HEK293 (cell line): ENCODE results near the gene NOL4L.

Experiments used
- BCL11B ChIP-seq: fragments of 450-650 bp; formaldehyde crosslinking; IDR thresholded peaks from 2 replicates; pipeline ENCODE4 v1.5.1; 2016; ENCODE audit warnings: low read depth, missing biosample characterization, missing genetic modification characterization
- GLI2 ChIP-seq: fragments of 450-650 bp; formaldehyde crosslinking; IDR thresholded peaks from 2 replicates; pipeline ENCODE4; 2017; ENCODE audit warnings: missing biosample characterization, missing genetic modification characterization, low read depth, borderline replicate concordance
- GLIS2 ChIP-seq: fragments of 450-650 bp; formaldehyde crosslinking; IDR thresholded peaks from 2 replicates; pipeline ENCODE4 v1.5.1; 2016; ENCODE audit warnings: missing biosample characterization, missing genetic modification characterization
- KLF8 ChIP-seq: fragments of 450-650 bp; formaldehyde crosslinking; IDR thresholded peaks from 2 replicates; pipeline ENCODE4 v1.5.1; 2016; ENCODE audit warnings: missing biosample characterization, missing genetic modification characterization
- KLF9 ChIP-seq: fragments of 450-650 bp; formaldehyde crosslinking; IDR thresholded peaks from 2 replicates; pipeline ENCODE4 v1.5.1; 2016; ENCODE audit warnings: missing biosample characterization, missing genetic modification characterization, low read depth
- OSR2 ChIP-seq: fragments of 450-650 bp; formaldehyde crosslinking; IDR thresholded peaks from 2 replicates; pipeline ENCODE4 v1.5.1; 2016; ENCODE audit warnings: missing biosample characterization, missing genetic modification characterization
- PATZ1 ChIP-seq: fragments of 450-650 bp; formaldehyde crosslinking; IDR thresholded peaks from 2 replicates; pipeline ENCODE4 v1.5.1; 2016; ENCODE audit warnings: missing biosample characterization, missing genetic modification characterization
- PRDM4 ChIP-seq: fragments of 450-650 bp; formaldehyde crosslinking; IDR thresholded peaks from 2 replicates; pipeline ENCODE4 v1.5.1; 2017; ENCODE audit warnings: missing biosample characterization, missing genetic modification characterization
- SALL2 ChIP-seq: fragments of 450-650 bp; formaldehyde crosslinking; IDR thresholded peaks from 2 replicates; pipeline ENCODE4 v1.5.0; 2017; ENCODE audit warnings: missing biosample characterization, mild to moderate bottlenecking, missing genetic modification characterization, borderline replicate concordance
- SP2 ChIP-seq: fragments of 450-650 bp; formaldehyde crosslinking; IDR thresholded peaks from 2 replicates; pipeline ENCODE4 v1.5.1; 2016; ENCODE audit warnings: missing biosample characterization, missing genetic modification characterization
- SP3 ChIP-seq: fragments of 450-650 bp; formaldehyde crosslinking; IDR thresholded peaks from 2 replicates; pipeline ENCODE4 v1.5.1; 2016; ENCODE audit warnings: missing biosample characterization, missing genetic modification characterization
- ZBTB17 ChIP-seq: fragments of 450-650 bp; formaldehyde crosslinking; IDR thresholded peaks from 2 replicates; pipeline ENCODE4 v1.5.1; 2016; ENCODE audit warnings: missing biosample characterization, missing genetic modification characterization
- ZEB2 ChIP-seq: fragments of 450-650 bp; formaldehyde crosslinking; IDR thresholded peaks from 2 replicates; pipeline ENCODE4 v1.5.1; 2016; ENCODE audit warnings: missing biosample characterization, missing genetic modification characterization
- ZFP37 ChIP-seq: fragments of 450-650 bp; formaldehyde crosslinking; IDR thresholded peaks from 2 replicates; pipeline ENCODE4 v1.5.1; 2016; ENCODE audit warnings: missing biosample characterization, missing genetic modification characterization
- ZNF146 ChIP-seq: fragments of 450-650 bp; formaldehyde crosslinking; IDR thresholded peaks from 2 replicates; pipeline ENCODE4 v1.5.1; 2016; ENCODE audit warnings: missing biosample characterization, missing genetic modification characterization
- ZNF16 ChIP-seq: fragments of 450-650 bp; formaldehyde crosslinking; IDR thresholded peaks from 2 replicates; pipeline ENCODE4 v1.5.1; 2016; ENCODE audit warnings: low read depth, missing biosample characterization, missing genetic modification characterization
- ZNF202 ChIP-seq: fragments of 450-650 bp; formaldehyde crosslinking; IDR thresholded peaks from 2 replicates; pipeline ENCODE4 v1.5.1; 2016; ENCODE audit warnings: missing biosample characterization, missing genetic modification characterization, borderline replicate concordance
- ZNF335 ChIP-seq: fragments of 450-650 bp; formaldehyde crosslinking; conservative IDR thresholded peaks from 2 replicates; pipeline ENCODE4 v1.5.1; 2016; ENCODE audit warnings: missing biosample characterization, missing genetic modification characterization
- ZNF433 ChIP-seq: fragments of 450-650 bp; formaldehyde crosslinking; IDR thresholded peaks from 2 replicates; pipeline ENCODE4 v1.5.1; 2016; ENCODE audit warnings: missing biosample characterization, missing genetic modification characterization, low read depth
- ZNF548 ChIP-seq: fragments of 450-650 bp; formaldehyde crosslinking; IDR thresholded peaks from 2 replicates; pipeline ENCODE4 v1.5.1; 2016; ENCODE audit warnings: missing biosample characterization, missing genetic modification characterization
- ZNF600 ChIP-seq: fragments of 450-650 bp; formaldehyde crosslinking; IDR thresholded peaks from 2 replicates; pipeline ENCODE4 v1.5.1; 2016; ENCODE audit warnings: missing biosample characterization, missing genetic modification characterization
- ZNF626 ChIP-seq: fragments of 450-650 bp; sonication (Bioruptor Pico); formaldehyde crosslinking; IDR thresholded peaks from 2 replicates; pipeline ENCODE4 v1.5.1; 2018; ENCODE audit warnings: missing biosample characterization, missing genetic modification characterization, inconsistent platforms
- ZNF654 ChIP-seq: fragments of 450-650 bp; formaldehyde crosslinking; IDR thresholded peaks from 2 replicates; pipeline ENCODE4 v1.5.1; 2016; ENCODE audit warnings: low read depth, missing biosample characterization, missing genetic modification characterization
- ZNF660 ChIP-seq: fragments of 450-650 bp; IDR thresholded peaks from 2 replicates; pipeline ENCODE4 v1.5.1; 2018; ENCODE audit warnings: missing biosample characterization, mild to moderate bottlenecking, missing genetic modification characterization
- ZNF76 ChIP-seq: fragments of 450-650 bp; formaldehyde crosslinking; IDR thresholded peaks from 2 replicates; pipeline ENCODE4; 2016; ENCODE audit warnings: low read depth, missing biosample characterization, missing genetic modification characterization, borderline replicate concordance
- ZNF830 ChIP-seq: fragments of 450-650 bp; IDR thresholded peaks from 2 replicates; pipeline ENCODE4 v1.5.0; 2018; ENCODE audit warnings: missing biosample characterization, missing genetic modification characterization, low read depth, mild to moderate bottlenecking, moderate library complexity
- ZSCAN18 ChIP-seq: fragments of 450-650 bp; formaldehyde crosslinking; IDR thresholded peaks from 2 replicates; pipeline ENCODE4 v1.5.1; 2016; ENCODE audit warnings: missing biosample characterization, missing genetic modification characterization
- ZSCAN23 ChIP-seq: fragments of 450-650 bp; formaldehyde crosslinking; IDR thresholded peaks from 2 replicates; pipeline ENCODE4 v1.5.1; 2016; ENCODE audit warnings: missing biosample characterization, missing genetic modification characterization
- ZXDB ChIP-seq: fragments of 450-650 bp; formaldehyde crosslinking; IDR thresholded peaks from 2 replicates; pipeline ENCODE4 v1.5.1; 2016; ENCODE audit warnings: missing biosample characterization, missing genetic modification characterization
- TF ChIP-seq, protein P1 (sequence below): fragments of 450-650 bp; formaldehyde crosslinking; conservative IDR thresholded peaks from 2 replicates; pipeline ENCODE4 v1.5.1; 2016; ENCODE audit warnings: low read depth, missing biosample characterization, missing genetic modification characterization
- TF ChIP-seq, protein P2 (sequence below): sonication (generic); formaldehyde crosslinking; IDR thresholded peaks from 2 replicates; pipeline ENCODE4 v1.8.1; 2022; ENCODE audit warnings: mild to moderate bottlenecking, moderate library complexity, missing genetic modification reagents

NOL4L gene

GRCh38 chr20:32457479-32457986, 127.6 kb downstream of the NOL4L start (continued):
- TF ChIP-seq, protein P1, sequence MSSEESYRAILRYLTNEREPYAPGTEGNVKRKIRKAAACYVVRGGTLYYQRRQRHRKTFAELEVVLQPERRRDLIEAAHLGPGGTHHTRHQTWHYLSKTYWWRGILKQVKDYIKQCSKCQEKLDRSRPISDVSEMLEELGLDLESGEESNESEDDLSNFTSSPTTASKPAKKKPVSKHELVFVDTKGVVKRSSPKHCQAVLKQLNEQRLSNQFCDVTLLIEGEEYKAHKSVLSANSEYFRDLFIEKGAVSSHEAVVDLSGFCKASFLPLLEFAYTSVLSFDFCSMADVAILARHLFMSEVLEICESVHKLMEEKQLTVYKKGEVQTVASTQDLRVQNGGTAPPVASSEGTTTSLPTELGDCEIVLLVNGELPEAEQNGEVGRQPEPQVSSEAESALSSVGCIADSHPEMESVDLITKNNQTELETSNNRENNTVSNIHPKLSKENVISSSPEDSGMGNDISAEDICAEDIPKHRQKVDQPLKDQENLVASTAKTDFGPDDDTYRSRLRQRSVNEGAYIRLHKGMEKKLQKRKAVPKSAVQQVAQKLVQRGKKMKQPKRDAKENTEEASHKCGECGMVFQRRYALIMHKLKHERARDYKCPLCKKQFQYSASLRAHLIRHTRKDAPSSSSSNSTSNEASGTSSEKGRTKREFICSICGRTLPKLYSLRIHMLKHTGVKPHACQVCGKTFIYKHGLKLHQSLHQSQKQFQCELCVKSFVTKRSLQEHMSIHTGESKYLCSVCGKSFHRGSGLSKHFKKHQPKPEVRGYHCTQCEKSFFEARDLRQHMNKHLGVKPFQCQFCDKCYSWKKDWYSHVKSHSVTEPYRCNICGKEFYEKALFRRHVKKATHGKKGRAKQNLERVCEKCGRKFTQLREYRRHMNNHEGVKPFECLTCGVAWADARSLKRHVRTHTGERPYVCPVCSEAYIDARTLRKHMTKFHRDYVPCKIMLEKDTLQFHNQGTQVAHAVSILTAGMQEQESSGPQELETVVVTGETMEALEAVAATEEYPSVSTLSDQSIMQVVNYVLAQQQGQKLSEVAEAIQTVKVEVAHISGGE (tag by site-specific recombination): no peak
- peak; percentile 58 for TF ChIP-seq ZNF335 (tag by site-specific recombination)
- no peak for TF ChIP-seq ZNF660 (tag by site-specific recombination)
- no peak for TF ChIP-seq OSR2 (tag by site-specific recombination)
- TF ChIP-seq ZNF626: no peak
- TF ChIP-seq, protein P2, sequence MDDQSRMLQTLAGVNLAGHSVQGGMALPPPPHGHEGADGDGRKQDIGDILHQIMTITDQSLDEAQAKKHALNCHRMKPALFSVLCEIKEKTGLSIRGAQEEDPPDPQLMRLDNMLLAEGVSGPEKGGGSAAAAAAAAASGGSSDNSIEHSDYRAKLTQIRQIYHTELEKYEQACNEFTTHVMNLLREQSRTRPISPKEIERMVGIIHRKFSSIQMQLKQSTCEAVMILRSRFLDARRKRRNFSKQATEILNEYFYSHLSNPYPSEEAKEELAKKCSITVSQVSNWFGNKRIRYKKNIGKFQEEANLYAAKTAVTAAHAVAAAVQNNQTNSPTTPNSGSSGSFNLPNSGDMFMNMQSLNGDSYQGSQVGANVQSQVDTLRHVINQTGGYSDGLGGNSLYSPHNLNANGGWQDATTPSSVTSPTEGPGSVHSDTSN (CRISPR knock-in tag): peak; percentile 52; the same call in 1 of the 2 replicates
- no peak for TF ChIP-seq ZNF16
- peak; percentile 88 for TF ChIP-seq SP2 (tag by site-specific recombination)
- TF ChIP-seq GLI2 (tag by site-specific recombination): no peak
- TF ChIP-seq KLF8: no peak; the same call in 1 of the 2 replicates
- peak; percentile 69 for TF ChIP-seq ZNF600 (tag by site-specific recombination)
- no peak for TF ChIP-seq ZNF146 (tag by site-specific recombination)
- no peak for TF ChIP-seq ZSCAN18 (tag by site-specific recombination)
- no peak for TF ChIP-seq ZNF830 (tag by site-specific recombination)
- TF ChIP-seq SP3 (tag by site-specific recombination): peak; percentile 42; the same call in 1 of the 2 replicates
- TF ChIP-seq BCL11B (tag by site-specific recombination): no peak
- TF ChIP-seq ZNF433 (tag by site-specific recombination): no peak
- TF ChIP-seq ZNF654 (tag by site-specific recombination): no peak
- no peak for TF ChIP-seq SALL2 (tag by site-specific recombination)
- TF ChIP-seq ZNF76 (tag by site-specific recombination): peak; percentile 40; the same call in 1 of the 2 replicates
- TF ChIP-seq ZSCAN23 (tag by site-specific recombination): no peak
- TF ChIP-seq ZNF202 (tag by site-specific recombination): no peak
- TF ChIP-seq GLIS2 (tag by site-specific recombination): peak; percentile 62
- TF ChIP-seq PATZ1: peak; percentile 15; the same call in 1 of the 2 replicates
- TF ChIP-seq ZBTB17 (tag by site-specific recombination): no peak
- no peak for TF ChIP-seq ZXDB (tag by site-specific recombination)
- no peak for TF ChIP-seq PRDM4 (tag by site-specific recombination)
- 0 out of 2 replicates have a peak, but pooled peaks have one; percentile 3 for TF ChIP-seq ZEB2 (tag by site-specific recombination)
- no peak for TF ChIP-seq ZNF548 (tag by site-specific recombination)
- peak; percentile 54 for TF ChIP-seq KLF9 (tag by site-specific recombination)
- no peak for TF ChIP-seq ZFP37 (tag by site-specific recombination)
